ENCODE results near the gene PARD3B. TPM values are rescaled to one million over a fixed set of nuclear protein-coding genes. Genes with fewer than 3 reads are reported as not detected.
"Not testable (repeated sequence)": the region's sequence is repeated elsewhere in the genome, so short reads cannot be mapped to it uniquely, and the experiment has no call there.

Gene PARD3B
- polyA plus RNA-seq, 3 donors = 36.3 to 41.4 (median 37.7) TPM

DNA sequence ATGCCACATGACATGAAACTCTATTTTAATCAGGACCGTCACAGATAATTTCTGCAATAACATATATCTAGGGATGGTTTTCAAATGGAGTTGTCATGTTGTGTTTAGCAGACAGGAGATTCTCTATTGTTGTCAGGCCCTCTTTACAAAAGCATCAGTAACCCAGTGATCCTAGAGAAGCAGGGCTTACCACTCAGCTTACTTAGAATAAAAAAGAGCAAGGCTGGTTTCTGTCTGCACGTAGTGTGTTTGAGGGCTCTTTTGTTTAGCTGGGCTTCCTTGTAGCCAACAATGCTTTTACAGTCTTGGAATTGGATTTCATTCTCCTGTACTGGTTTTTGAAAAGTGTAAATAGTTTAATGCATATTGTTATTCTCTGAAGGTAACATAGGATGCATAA is 926.5 kb downstream of the PARD3B start:
- no peak for DNase-seq (ENCODE audit: low read depth in 3 of 3, low spot score in 2 of 3)

DNA sequence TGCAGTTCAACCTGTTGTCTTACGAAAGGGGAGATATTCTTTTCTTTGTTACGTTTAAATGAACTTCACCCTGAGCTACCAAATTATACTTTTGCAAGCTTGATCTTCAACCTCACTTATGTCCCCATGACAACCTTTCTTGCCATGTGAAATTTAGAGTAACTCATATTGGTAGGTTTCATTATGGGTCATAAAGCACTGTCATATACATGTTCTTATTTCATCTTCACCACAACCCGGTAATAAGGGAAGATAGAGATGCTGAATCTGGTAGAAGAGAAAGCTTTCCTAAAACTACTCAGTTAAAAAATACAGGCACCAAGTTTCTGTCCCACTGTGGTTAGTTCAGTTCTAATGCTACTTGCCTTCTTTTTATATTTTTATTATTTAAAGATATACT is 928.5 kb downstream of the PARD3B start:
- no peak for DNase-seq (ENCODE audit: low read depth in 3 of 3, low spot score in 2 of 3)

DNA sequence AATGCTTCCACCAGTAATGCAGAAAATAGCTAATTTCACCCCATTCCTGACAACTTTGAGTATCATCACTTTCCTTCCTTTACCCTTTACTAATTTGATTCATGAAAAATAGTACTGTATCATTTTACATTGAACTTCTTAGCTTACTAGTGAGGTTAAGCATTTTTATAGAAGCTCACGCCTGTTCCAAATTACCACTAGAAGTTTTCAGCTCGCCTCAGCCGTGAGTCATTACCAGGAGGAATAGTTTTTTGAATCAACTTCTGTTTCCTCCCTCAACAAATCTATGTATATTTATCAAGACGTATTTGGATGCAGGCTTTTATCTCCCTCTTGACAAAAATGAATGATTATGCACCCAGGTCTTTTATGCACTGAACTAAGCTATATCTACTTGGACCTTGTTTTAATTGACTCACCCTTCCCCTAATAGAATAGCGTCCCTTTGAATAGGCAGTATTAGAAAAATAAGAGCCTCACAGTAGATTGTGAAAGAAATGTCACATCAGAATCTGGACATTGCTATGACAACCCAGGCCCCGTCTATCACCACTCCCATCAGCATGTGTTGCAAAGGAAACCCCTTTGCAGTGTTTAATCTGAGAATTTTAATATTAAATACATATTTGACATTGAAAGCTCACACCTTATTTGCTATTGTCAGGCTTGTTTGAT is 929.6 kb downstream of the PARD3B start:
- no peak for DNase-seq (ENCODE audit: low read depth in 3 of 3, low spot score in 2 of 3)

DNA sequence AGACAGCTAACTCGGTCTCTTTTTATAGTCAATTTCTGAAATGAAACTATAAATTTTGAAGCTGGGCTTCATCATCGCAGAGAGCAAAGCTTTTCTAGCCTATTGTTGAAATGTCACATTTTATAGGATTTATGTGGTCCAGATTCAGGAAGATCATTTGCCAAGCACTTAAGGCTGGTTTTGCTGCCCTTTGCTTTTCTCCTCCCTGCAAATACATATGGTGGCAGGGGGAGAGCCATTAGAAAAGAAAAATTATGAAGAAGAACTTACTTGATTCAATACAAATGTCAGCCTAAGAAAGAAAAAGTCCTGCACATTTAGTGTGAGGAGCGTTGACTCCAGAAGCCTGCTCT is 930.1 kb downstream of the PARD3B start:
- DNase-seq (ENCODE audit: low read depth in 3 of 3, low spot score in 2 of 3) = no peak

DNA sequence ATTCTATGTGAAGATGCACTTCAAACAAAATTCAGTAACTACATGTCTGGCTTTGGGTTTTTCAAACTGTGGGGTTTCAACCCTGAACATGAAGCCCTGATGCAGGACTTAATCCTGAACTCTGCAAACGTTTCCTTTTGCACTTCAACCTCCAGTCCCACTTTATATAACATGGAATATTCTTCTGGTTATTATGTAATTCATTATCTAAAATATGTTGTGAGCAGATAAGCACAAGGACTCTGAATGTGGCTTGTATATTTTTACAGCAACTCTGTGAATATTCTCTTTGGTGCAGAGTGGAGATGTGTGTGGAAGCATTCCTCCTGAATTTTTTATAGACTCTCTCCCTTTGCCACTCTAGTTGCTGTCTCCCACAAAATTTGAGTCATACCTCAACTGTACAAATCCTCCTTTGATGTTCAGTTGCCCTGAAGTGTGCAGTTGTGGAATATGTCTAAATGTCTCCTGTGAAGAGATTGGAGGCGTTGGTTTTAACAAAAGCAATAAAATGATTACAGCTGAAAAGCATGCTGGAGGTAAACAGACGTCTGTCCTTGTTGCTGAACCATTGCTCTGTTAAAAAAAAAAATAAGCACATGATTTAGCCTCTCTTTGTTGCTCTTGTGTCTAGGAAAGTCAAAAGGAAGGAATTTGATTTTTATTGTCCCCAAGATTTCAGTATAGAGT is 931.9 kb downstream of the PARD3B start:
- no peak for DNase-seq (ENCODE audit: low read depth in 3 of 3, low spot score in 2 of 3)

DNA sequence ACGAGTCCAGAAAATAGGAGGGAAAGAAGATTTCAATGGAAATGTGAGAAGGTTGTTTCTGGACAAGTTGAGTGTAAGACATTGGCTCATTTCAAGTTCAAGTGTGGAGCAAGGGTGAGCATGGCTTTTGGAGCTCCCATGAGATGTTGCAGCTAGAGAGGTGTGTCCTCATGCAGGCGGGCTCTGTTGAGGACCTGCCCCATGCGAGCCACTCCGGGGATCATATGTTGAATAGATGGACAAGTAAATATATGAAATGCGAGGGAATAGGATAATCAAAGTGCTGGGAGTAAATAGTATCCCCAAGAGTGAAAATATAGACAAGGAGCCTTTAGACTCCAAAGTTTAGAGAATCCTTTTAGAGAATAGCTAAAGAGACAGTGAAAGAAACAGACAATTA is 936.6 kb downstream of the PARD3B start:
- no peak for DNase-seq (ENCODE audit: low read depth in 3 of 3, low spot score in 2 of 3)

DNA sequence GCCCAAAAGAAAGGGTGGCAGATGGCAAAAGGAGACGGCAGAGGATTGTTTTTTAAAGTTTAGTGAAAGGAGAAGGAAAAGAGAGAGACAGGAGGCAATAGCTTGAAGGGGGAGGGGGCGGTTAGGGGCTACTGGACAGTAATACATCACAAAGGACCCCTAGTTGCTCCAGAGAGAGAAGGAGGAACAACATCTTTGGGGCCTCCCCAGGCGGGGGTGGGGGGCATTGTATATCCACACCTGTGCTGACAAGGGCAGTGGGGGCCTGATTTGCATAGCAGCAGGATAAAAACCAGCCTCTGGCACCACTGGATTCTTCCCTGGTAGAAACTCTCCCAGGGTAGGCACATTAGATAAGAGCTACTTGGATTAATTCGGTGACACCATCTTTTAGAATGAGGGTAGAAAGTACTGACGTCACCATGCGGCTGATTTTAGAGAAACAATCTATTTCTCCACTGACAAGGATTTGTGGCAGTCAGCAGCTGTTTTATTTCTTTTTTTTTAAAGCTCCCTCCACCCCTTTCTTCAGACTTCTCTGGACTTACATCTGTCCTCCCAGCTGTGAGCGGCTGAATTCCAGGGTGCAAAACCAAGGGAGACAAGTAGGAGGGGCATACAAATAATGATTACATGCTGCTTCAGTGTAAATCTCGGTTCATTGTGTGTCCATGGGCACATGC is 937.3 kb downstream of the PARD3B start:
- DNase-seq (ENCODE audit: low read depth in 3 of 3, low spot score in 2 of 3) = no peak

DNA sequence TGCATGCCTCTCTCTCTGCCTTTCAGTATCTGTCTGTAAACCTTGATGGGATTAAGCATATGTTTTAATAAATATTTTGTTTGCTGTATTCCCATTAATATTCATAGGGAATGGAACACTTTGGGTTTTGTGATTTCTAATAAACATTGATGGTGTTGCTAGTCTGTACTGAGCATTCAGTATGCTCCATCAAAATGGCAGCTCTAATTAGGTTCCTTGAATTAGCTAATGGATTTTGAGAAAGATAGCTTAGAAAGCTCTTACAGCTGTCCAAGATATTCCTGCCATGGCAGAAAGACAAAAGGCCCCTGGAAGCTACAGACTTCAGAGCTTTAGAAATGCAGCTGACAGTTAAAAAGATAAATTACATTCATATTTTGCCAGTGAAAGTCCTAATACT is 937.8 kb downstream of the PARD3B start:
- no peak for DNase-seq (ENCODE audit: low read depth in 3 of 3, low spot score in 2 of 3)

DNA sequence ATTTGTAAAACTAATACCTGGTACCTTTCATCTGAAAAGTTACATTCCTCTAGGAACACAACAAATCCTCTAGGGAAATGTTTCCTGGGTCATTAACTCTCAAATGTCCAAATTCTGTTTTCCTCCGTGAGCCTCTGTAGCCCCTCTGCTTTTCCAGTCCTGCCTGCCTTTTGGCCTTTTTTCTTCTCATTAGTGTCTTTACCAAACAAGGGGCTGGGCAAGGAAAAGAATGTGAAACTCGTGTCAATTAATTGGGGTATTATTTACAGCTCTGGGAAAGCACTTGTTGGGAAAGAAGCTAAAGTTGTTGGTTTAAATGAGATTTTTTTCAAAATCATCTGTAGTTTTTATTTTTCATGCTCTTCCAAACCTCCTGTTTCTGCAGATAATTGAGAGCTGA is 938.9 kb downstream of the PARD3B start:
- no peak for DNase-seq (ENCODE audit: low read depth in 3 of 3, low spot score in 2 of 3)

DNA sequence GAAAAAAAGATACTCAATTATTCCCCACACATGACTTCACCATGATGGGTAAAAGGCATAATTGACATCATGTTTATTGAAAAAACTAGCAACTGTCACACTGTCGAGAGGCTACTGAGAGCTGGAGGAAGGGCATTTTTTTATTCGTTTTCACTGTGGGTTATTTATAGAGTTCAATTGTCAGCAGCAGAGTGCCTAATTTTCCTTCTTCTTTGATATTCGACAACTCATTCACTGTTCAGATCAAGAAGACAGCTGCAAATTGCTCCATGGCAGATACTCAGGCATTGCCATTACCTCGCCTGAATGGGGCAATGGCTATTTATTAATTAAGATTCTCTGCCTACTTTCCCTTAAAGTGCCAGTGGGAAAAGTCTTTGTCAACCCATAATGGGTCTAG is 939.5 kb downstream of the PARD3B start:
- no peak for DNase-seq (ENCODE audit: low read depth in 3 of 3, low spot score in 2 of 3)

DNA sequence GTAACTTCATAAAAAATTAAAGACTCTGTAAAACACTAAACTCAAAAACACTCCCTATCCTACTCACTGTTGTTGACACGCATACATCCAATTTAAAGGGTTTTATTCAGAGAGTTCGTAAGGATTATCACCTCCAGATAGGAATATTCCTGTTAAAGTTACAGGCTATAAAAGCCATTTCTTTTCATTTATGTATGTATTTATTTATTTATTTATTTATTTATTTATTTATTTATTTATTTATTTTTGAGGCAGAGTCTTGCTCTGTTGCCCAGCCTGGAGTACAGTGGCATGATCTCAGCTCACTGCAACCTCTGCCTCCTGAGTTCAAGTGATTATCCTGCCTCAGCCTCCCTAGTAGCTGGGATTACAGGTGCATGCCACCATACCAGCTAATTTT is 948.3 kb downstream of the PARD3B start:
- not testable (repeated sequence) for DNase-seq (ENCODE audit: low read depth in 3 of 3, low spot score in 2 of 3)

DNA sequence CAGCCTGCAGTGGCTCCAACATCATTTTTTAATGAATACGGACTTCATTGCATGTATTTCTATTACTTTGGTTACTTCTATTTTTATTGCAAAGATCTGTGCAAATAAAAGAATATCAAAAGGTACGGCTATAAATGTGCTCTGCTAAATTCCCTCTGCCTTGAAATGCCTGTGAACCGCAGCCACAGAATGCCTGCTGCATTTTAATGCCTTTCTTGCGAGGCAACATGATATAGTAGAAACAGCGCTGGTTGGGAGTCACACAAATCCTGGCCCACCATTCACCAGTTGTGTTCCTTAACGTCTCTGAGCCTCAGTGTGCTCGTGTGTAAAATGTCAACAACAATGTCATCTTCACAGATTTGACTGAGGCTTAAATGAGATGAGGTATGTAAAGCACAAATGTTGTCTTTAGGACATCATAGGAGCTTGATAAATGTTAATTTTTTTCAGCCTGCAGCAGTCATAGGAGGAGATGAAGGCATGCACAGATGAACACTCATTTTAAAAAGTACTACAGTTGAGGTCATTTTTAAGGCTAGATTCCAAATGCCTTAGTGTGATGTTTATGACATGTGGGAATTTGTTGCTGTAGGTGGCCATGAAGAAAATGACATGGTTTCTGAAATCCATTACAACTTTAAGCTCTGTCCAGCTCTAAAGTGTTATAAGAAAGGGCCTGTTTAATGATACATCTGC is 949.4 kb downstream of the PARD3B start:
- no peak for DNase-seq (ENCODE audit: low read depth in 3 of 3, low spot score in 2 of 3)

DNA sequence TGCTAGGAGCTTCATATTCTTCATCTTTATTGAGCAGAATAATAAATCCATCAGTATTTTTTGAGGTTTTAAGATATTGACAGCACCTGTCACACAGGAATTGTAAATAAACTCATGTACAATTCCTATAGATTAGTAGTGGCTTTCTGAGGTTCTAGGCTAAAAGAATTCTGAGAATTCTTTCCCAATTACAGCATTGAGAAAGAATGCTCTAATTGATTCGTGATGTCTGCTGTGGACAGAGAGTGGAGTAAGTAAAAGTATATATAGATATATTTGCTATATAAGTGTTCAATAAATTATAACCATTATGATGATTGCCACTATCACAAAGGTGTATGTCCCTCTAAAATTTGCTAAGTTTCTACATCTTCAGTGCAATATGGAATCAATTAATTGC is 950.5 kb downstream of the PARD3B start:
- no peak for DNase-seq (ENCODE audit: low read depth in 3 of 3, low spot score in 2 of 3)

DNA sequence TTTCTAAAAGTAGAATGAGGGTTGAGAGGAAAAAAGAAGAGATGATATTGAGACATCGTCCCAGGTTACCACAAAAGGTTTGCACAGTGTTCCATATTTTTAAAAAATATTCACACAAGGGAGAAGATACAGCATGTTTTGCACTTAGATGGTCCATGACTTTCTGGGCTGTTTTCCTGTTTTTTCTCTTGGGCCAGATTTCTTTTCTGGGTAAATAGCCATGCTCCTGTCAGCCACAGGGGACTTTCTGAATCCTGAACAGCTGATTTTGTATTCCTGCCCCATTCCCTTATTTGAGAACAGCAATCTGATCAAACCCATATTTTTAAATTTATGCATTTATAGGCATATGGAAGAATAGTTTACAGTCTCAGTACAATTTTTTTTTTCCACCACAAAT is 951.1 kb downstream of the PARD3B start:
- DNase-seq (ENCODE audit: low read depth in 3 of 3, low spot score in 2 of 3) = no peak

DNA sequence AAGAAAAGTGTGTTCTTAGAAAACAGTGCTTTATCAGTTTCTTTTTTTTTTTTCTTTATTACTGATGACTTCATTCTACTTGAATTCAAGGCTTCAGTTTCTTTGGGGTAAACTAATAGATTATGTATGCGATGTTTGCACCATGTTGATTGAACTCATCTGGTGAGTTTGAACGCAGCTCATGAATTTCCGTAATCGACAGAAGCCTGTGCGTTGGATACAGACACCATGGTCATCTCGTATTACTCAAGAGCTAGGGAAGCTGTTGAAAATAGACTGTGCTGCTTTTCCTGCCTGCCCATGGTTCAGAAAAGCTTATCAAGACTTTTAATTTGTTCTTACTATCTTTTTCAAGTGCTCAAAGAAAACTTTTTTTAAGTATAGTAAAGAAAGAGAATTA is 951.5 kb downstream of the PARD3B start:
- no peak for DNase-seq (ENCODE audit: low read depth in 3 of 3, low spot score in 2 of 3)

DNA sequence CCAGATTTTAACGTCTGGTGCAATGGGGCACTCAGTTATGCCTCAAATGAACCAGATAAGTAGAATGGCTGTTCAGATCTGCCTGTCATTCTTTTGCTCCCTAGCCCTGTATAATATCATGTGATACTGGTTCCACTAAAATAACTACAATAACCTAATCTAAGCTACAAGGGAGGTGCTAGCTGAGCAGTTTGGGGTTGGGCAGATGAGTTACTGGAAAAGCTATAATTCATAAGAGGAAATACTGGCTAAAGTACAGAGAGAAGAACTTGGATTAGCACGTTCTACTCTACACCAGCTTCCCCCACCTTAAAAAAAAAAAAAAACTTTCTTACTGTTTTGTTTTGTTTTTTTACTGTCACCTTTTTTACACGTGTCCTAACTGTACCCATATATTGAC is 953.7 kb downstream of the PARD3B start:
- no peak for DNase-seq (ENCODE audit: low read depth in 3 of 3, low spot score in 2 of 3)

DNA sequence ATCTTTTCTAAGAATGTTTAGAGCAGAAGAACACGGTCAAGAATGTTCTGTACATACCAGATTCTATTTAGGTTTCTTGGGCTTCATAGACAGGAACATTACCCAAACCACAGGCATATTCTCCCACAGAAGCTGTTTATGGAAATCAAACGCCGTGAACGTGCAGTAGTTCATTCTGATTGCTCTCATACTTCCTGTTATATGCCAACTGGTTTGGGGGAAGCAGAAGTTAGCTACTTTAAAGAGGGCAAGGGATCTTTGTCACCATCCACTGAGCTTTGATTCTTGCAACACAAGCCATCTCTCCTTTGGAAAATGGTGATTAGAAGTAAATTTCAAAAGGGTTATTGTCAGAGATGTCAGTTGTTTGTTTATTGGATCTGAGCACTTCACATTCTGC is 954.8 kb downstream of the PARD3B start:
- no peak for DNase-seq (ENCODE audit: low read depth in 3 of 3, low spot score in 2 of 3)

DNA sequence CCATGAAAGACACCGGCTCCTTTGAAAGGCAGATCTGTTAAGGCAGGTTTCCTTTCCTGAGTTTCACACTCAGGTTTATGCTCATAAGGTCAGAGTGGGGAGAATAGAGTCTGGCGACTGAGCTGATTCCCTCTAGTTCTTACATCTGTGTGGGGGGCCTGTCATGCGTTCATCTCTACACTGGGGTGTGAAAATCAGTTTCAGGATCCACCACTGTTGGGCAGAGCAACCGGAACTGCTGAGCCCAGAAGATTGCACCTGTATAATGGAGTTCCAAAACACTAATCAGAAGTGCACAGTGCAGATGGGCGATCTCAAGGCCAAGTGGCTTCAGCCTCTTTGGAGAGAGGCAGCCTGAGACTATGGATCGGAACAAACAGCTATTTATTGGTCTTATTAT is 955.7 kb downstream of the PARD3B start:
- no peak for DNase-seq (ENCODE audit: low read depth in 3 of 3, low spot score in 2 of 3)

DNA sequence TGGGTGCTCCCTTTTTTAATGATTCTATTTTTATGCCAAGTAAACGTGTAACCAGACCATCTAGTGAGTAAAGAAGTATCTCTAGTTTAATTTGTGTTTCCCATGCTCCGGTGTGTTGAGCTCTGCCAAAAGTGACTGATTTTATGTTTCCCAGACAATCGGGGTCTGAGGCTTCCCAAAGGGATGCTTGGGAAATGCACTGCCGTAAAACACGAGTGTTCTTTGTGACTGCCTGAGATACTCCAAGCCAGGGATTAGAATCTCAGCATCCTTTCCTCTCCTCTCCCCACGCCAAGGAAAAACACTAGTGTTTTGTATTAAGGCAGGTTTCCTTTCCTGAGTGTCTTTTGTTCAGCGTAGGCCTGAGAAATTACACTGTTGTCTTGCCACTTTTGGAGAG is 956.6 kb downstream of the PARD3B start:
- DNase-seq (ENCODE audit: low read depth in 3 of 3, low spot score in 2 of 3) = no peak

DNA sequence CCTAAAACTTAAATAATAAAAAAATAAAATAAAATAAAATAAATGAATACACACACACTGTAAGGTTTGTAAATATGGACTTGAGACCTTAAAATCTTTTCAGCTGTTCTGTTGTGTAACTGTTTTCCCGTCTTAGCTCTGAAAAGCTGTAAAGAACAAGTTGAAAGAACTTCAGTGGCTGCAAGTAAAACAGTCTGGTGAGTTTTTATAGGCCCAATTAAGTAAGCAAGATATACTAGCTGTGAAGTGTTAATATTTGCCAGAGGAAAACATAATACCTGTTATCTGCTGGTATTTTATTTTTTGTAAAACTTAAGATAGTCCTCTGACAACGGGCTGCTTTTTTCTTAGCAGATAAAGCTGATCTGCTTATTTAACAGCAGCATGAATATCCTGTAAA is 960.1 kb downstream of the PARD3B start:
- DNase-seq (ENCODE audit: low read depth in 3 of 3, low spot score in 2 of 3) = no peak

DNA sequence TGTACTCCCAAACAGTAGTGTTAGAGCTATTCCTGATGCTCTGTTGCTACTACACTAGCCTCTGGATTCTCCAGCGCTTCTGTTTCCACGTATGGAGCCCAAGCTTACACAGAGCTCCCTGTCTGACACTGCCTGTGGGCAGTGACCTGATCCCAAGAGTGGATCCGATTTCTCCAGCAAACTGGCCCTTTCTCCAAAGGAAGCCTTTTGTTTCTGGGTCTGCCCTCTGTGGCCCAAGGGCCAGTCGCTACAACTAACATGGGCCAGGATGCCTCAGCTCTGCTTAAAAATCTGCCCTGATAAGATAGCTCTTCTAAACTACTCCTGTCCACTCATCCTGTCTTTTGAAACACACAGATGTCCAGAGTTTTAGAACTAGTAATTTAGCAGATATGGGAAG is 964.4 kb downstream of the PARD3B start:
- DNase-seq (ENCODE audit: low read depth in 3 of 3, low spot score in 2 of 3) = no peak

DNA sequence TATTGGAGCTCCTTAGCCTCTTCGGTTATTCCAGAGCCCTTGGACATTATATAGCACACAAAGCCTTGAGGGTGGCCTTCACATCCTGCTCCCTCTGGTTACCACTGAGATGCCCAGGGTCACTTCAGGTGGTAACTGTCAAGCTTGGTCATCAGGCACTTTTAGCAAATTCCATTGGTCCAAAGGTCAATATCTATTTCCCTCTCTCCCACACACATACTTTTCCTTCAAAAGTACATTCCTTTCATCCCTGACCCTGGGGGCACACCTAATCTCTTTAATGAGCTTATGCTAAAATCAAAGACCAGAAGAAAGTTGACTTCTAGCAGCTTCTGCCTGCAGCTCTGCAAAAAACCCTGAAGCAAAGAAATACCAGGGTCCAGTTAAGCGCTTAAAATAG is 965.1 kb downstream of the PARD3B start:
- no peak for DNase-seq (ENCODE audit: low read depth in 3 of 3, low spot score in 2 of 3)
